Activated T-cell treated with anti-CD3 and anti-CD28 coated beads for 24 hours (primary cell): Measurements from ENCODE around the gene U2AF2.

ENCODE experiments used
- DNase-seq: peaks from one replicate; pipeline ENCODE4 v3.0.0-alpha.2; 2020; ENCODE audit warnings: low read depth

U2AF2 gene

DNA sequence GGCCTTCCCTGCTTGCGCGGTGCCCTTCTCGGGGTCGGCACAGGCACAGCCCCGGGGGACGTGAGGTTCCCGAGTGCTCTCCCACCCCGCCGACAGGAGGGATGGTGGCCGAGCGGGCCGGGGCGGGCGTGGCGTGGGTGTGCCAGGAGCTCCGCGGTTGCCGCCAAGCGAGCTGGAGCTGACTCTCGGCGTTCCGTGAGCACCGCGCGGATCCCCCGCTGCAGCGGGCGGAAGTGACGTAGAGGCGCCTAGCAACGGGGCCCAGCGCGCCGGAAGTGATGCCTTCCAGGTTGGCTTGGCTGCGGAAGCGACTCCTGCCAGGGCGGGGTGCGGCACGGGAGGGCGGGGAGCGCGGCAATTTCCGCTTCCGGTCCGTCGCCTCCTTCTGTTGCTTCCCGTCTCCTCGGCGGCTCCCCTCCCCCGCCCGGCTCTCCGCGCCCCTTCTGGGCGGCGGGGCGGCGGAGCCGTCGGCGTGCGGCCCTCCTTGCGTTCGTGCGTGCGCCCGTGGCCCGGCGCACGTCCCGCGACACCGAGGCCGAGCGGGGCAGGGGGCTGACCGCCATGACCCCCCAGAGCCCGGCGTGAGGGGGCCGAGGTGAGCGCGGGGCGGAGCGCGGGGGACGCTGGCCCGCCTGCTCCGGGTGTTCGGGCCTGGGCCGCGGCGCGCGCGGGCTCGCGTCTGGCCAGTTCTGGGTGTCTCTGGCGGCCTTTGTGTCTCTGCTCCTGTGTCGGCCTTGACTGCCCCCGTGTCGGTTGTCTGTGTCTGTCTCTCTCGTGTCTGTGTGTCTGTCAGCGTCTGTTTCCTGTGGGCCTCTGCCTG is 20.2 kb downstream of the U2AF2 start, which contains the start of gene EPN1:
EPN1 (plus strand) TSS at position 386 of the 820 bp plus-strand sequence. CDS start 3,402 bp downstream, outside the sequence.
- peak; percentile 97 for DNase-seq

DNA sequence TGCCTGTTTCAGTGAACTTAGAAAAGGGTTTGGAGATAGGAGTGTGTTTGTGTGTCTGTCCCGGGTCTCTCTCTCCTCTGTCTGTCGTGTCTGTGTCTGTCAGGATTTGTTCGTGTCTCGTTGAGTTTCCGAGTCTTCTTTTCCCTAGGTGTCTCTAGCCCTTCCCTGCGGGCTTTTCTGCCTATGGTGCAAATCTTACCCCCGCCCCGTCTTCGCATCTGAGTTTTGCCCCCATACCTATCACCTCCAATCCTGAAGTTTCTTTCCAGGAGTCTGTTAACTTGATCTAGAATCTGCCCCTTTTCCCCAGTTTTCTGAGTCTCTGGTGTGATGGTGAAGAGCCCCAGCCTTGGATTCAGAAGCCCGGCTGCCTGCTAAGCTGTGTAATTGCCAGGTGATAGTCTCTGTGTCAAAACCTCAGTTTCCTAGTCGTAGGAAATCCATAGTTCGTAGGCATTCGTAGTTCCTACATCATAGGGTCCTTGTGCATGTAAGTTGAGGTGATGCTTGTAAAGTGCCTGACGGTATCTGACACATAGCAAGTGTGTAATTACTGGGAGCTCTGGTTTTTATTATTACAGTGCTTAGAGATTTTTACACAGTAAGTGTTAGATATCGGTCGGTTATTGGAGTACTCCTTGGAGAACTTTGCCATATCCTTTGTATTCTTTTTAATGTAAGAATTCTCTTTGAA is 21.0 kb downstream of the U2AF2 start:
- DNase-seq = no peak

DNA sequence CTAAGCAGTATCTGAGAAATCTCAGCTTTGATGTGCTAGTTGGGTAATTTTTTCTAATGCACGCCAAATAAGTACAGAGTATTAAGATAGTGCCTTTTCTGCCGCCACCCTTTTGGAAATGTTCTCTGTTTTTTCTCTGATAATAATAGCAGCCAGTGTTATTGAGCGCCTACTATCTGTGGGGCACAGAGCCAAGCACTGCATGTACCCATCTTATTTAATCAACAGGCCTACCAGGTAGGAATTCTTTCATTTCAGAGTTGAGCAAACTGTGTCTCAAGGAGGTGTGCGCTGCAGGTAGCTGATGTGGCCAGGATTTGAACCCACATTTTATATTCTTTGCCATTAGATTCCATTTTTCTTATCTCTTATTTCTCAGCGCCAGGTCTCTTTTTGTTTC is 21.5 kb downstream of the U2AF2 start:
- no peak for DNase-seq

DNA sequence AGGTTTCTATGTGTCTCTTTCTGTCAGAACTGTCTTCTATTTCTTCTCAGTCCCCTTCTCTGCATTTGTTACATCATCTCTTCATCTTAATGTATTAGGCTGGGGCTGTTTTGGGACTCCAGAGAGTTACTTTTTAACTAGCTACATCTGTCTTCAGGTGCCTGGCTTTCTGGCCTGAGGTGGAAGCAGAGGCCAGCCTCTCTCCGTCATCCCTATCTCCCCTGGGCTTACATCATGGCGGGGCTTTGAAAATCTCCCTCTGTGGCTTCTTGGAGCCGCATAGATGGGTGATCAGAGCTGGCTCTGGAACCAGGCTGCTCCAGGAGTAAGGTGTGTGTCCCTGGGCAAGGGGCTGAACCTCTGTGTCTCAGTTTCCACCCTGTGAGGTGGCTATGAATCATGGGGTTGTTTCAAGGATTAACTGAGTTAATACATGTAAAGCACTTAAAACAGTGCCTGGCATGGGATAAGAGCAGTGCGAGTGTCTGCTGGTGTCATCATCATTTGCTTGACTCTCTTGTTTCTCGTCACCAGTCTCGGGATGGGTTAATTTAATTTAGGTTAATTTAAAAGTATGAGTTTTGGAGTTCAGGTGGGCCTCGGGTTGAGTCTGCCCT is 22.2 kb downstream of the U2AF2 start:
- no peak for DNase-seq

DNA sequence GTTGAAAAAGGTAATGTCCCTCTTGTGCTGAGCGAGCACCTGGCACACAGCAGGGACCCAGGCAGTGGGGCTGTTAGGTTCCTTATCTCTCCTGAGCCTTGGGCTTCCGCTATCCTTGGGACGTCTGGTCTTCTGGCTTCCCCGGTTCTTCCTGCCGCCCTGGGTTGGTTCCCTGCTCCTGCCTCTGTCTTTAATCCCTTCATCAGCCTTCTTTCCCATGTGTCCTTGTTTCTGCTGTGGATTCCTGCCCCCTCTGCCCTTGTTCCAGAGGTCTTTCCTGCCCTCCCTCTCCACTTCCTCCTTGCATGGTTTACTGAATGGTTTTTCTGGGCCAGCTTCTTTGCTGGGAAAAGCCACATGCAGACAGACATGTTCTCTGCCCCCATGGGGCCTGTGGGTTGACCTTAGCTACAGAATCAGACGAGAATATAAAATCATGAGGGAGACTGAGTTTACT is 22.8 kb downstream of the U2AF2 start:
- DNase-seq = no peak

DNA sequence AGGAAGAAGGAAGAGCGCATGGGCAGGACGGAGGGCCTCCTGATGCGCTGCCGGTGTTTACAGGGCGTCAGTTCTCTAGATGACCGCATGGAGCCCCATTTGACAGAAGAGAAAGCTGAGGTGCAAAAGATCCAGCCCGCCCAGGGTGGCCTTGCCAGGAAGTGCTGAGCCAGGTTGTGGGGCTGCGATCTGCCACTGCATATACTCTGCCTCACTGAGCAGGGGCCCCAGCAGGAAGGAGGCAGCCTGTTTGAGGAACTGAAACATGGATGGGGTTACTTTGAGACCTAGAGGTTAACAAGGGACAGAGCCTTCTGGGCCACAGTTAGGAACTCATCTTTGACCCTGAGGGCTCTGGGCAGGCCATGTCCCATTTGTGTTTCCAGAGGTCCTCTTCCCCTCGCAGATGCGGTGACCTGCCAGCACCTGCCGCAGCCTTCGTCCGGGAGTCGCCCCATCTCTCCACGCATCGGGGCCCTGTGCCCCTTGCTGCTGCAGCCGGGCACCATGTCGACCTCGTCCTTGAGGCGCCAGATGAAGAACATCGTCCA is 23.4 kb downstream of the U2AF2 start:
- DNase-seq = no peak

DNA sequence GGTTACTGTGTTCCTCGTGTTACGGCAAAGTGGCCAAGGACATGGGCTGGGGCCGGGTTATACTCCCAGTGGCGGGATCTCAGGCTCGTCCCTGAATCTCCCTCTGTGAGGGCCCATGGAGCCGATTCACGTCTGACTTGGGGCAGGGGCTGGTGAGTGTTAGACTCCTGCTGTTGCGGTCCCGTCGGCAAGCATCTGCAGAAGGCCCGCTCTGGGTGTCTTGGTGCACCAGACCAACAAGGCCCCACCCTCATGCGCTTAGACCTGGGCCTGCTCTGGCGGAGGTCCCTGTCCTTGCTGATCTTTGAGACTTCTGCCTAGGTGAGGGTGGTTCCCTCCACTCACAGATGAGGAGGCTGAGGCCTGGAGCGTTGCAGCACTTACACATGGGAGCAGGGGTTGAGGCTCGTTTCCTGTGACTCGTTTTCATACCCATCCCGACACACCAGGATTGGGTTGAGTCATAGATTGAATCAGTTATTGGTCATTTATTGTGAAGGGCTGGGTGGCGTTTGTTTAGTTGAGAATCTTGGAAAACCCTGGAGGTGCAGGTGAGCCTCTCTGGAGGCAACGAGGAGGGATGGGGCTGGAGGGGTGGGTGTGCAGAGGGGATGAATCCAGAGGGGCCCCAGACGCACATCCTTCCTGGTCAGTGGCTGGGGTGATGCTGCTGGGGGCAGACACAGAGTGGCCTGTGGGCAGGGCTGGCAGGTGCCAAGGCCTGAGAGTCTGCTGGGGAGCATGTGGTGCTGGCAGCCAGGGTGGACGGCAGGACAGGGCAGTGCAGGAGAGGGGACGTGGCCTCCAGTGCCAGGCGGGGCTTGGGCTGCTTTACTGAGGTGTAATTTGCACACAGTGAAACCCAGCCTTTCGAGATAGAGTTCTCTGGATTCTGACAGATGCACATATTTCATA is 24.8 kb downstream of the U2AF2 start:
- DNase-seq = no peak

DNA sequence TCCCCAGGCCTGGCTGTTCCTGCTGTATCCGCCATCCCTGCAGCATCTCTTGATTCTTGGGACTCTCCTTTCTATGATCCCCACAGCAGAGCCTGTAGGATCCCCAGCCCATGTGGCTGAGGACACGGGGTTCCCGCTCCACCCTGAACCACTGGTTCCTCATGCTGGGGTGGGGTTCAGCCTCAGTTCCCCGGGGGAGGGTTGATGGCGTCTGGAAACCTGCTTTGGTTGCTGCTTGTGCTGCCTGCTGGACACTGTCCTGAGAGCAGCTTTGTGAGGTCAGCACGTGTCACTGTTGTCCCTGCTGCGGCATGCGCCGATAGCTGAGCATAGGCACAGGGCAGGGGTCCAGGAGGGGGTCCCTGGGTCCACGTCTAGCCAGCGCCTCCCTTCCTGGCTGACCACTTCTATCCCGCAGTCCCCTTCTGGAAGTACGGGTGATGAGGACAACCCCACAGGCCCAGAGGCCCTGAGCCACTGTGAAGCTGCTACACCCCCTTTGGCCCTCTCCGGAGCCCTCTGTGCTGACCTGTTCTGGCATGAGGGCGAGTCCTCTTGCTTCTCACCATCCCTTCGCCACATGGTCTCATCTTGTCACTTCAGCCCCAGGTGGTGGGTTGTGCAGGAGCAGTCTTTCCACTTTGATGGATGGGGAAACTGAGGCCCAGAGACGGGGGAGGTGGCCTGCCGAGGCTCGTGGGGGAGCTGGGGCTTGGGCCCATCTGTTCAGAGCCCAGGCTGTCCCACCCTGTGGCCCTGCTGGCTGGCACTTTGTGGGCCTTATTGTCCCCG is 25.7 kb downstream of the U2AF2 start:
- no peak for DNase-seq

DNA sequence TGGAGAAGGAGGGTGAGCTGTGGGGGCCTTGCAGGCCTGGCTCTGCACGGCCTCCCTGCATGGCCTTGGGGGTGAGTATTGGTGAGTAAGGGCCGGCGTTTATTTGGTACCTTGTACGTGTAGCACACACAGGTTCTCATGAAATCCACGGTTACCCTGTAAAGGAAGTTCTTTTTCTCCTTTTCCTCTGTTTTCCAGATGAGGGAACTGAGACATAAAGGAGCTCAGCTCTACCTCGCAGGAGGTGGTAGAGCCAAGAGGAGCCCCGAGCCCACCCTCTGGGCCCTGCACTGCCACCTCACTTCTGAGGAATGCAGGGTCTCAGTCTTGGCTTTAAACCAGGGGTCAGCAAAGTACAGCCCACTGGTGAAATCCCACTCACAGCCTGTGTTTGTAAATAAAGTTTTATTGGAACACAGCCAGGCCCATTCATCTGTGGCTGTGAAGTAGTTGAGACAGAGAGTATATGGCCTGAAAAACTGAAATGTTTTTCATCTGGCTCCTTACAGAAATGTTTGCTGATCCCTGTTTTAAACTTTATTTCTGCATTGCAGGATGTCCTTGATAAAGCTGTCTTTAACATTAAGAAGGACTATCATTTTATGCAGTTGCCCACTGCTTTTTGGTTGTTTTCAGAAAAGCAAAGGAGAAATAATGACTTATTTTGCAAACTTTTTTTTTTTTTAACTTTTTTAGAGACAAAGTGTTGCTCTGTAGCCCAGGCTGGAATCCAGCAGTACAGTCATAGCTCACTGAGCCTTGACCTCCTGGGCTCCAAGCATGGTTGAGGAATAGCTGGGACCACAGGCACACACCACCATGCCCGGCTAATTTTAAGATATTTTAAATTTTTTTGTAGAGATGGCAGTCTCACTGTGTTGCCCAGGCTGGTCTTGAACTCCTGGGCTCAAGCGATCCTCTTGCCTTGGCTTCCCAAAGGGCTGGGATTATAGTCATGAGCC is 26.6 kb downstream of the U2AF2 start:
- no peak for DNase-seq

DNA sequence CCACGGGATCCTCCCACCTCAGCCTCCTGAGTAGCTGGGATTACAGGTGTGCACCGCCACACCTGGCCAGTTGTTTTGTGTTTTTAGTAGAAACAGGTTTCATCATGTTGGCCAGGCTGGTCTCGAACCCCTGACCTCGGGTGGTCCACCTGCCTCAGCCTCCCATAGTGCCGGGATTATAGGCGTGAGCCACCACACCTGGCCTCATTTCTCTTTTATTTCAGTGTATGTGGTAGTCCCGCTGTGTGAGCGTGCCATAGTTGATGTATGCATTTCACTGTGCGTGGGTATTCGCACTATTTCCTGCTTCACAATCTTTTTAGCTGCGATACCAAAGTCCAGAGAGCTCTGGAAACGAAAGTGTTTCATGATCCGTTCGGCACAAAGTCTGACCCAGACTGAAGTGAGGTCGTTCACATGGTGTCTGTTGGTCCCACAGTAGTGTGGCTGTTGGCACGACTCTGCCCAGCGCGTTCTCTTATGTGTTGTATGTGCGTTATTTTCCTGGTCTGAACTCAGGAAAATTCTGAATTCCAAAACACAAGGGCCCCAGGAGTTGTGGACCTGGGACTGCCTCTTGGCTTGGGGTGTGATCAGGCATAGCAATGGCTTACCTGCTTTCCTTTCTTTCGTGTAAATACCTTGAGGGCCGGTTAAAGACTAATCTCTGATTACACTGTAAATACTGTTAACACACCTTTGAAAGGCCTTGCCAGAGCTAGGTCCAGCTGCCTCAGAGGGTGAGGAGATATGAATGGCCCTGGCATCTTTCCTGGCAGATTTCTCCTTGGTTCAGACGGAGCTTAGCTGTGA is 28.8 kb downstream of the U2AF2 start:
- no peak for DNase-seq

DNA sequence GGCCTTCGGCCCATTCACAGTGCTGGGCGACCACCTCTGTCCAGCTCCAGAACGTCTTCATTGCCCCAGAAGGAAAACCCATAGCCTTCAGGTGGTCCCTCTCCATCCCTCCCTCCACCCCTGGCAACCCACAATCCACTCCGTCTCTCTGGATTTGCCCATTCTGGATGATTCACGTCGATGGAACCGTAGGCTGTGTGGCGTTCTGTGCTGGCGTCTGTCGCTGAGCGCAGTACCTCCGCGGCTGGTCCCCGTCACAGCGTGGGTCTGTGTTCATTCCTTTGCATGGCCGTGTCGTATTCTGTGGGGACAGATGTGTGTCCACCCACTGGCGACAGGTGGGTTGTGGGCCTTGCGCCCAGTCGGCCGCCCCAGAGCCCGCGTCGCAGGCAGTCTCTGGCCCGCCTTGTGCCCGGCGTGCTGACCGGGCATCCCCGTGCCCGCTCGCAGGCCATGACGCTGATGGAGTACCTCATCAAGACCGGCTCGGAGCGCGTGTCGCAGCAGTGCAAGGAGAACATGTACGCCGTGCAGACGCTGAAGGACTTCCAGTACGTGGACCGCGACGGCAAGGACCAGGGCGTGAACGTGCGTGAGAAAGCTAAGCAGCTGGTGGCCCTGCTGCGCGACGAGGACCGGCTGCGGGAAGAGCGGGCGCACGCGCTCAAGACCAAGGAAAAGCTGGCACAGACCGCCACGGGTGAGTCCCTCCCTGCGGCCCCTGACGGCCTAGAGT is 30.3 kb downstream of the U2AF2 start:
- DNase-seq = no peak

DNA sequence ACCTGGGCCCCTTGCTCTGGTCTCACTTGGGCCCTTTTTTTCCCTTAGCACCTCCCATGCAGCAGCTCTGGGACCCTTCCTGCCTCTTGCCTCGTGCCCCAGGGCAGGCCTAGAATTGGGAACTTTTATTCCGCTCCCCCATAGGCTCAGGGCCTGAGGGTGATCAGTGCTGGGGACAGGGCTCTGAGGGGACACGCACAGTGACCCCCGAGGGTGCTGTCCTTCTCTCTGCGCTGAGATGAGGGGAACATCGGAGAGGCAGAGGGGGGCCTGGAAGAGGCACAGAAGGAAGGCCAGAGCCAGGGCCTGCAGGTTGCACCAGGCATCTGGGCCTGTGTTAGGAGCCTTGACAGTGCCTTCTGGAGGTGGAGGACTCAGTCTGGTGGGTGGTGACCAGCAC is 30.9 kb downstream of the U2AF2 start:
- DNase-seq = no peak

DNA sequence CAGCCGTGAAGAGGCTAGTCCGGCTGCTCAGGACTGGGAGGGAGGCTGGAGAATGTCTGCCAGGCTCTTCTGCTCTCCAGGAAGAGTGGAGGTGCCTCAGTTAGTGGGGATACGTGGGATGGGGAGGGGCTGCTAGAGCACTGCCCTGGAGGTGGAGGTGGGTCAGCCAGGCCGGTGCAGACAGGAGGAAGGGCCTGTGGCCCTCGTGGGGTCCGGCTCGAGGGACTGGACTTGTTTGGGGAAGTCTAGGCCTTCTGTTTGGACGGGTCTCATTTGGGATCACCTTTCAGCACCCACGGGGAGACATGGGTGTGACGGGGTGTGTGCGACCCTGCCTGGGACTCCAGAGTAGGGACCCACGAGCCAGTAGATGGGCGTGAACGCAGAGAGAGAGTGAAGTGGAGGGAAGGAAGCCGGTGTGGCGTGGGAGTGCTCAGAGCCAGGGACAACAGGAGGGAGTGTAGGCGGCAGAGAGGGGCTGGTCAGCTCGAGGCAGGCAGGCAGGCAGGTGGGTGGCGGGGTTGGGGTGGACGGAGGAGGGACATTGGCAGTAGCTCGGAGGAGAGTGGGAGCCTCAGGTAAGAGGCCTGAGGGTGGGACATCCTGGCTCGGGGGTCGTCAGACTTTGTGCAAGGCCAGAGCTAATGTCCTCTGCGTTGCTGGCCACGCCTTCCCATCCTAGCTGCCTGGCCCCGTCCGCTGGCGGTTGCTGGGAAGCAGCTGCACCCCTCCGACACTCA is 31.6 kb downstream of the U2AF2 start:
- no peak for DNase-seq

DNA sequence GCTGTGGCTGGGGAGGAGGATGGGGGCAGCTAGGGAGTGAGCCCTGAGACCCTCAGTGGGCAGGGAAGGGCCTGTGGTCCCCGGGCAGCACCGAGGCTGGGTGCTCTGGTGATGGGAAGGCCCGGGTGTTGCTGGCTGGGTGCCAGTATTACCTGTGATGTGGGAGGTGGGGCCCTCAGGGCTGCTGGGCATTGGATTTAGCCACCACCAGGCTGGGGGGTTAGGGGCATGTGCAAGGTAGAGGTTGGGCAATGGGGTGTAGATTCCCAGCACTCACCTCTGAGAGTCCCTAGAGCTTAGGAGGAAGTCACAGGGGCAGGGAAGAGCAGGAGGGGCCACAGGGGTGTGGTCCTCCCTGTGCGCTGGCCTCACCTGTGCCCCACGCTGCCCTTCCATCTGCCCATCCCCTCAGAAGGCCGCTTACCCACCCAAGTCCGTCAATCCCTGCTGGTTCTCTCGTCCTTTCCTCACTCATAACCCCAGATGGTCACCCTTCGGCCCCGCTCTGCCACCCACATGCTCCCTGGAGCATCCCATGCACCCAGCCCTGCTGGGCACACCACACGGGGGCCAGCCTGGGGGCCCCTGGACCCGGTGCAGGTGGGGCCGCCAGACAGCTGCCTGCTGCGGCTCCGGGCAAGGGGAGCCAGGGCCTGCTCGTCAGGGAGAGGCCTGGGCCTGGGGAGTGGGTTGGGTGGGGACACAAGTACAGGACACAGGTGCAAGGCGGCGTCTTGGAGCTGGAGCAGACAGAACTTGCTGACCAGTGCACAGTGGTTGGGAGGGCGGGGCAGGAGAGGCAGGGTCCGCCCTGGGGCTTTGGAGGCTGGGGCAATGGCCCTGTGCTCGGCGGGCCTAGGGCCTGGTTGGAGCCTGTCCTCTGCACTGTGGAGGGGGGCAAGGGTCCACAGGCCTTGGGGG is 32.7 kb downstream of the U2AF2 start:
- no peak for DNase-seq

DNA sequence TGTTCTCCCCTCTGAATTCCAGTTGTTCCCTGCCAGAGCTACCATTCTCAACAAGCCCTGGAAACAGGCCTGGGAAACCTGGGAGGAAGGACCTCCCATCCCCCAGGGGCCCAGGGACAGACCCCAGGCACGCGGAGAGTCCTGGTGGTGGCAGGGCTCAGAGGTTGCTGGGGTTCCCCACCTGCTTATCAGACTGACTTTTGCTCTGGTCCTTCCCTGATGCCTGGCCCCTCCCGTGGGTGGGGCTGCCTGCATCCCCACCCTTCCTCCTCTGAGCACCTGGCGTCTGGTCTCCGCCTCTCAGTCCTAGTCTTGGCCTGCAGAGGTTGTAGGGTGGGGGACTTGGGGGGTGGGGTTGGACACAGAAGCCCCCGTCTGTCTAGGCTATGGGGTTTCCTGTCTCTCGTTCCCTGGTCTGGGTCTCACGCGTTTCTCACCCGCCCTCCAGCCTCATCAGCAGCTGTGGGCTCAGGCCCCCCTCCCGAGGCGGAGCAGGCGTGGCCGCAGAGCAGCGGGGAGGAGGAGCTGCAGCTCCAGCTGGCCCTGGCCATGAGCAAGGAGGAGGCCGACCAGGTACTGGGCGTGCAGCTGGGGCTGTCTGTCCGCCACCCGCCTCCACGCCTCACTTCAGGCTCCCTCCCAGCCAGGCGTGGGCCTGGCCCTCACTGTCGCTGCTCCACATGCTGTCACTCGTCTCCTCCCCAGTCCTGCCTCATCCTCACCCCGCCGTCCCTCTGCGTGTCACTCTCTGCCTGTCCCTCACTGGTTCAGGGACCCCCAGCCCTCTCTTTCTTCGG is 33.8 kb downstream of the U2AF2 start:
- no peak for DNase-seq
